HCT116 (cell line): ENCODE results near the gene HOXD8. TPM values are rescaled to one million over a fixed set of nuclear protein-coding genes. Genes with fewer than 3 reads are reported as not detected.

Source experiments
- ATAC-seq: fragments of 200-7000 bp; cut with Tn5 transposase; 2 replicates; pipeline ENCODE4 v1.9.1; 2020; ENCODE audit warnings: mild to moderate bottlenecking, moderate library complexity
- BruUV-seq: library from RNA; stranded (reverse); fragments of 400-500 nt; replicated peaks from 2 replicates; lab custom pipeline; 2021; lab: Mats Ljungman, UMichigan
- CTCF ChIA-PET: fragments of 300-600 bp; sonication (Branson Sonifier 250); formaldehyde crosslinking; loops from one replicate; lab custom pipeline; 2021; ENCODE audit warnings: antibody characterized with exemption; lab: Charles Lee
- POLR2A ChIA-PET: fragments of 300-600, 350-600 bp; sonication (Branson Sonifier 250); formaldehyde crosslinking; loops from one replicate; lab custom pipeline; 2021; ENCODE audit warnings: antibody characterized with exemption; lab: Charles Lee
- RAD21 ChIA-PET, 2 experiments: fragments of 300-600 bp; sonication (Branson Sonifier 250); formaldehyde crosslinking; loops; one replicate each; lab custom pipeline; 2023; ENCODE audit warnings: low total read pairs in 2 of 2; ENCODE audit not compliant: uncharacterized antibody in 2 of 2, unreplicated experiment in 2 of 2, low non-redundant PET in 1 of 2; lab: Charles Lee
- DNase-seq: peaks from one replicate; pipeline ENCODE4 v3.0.0-alpha.2; 2010; ENCODE audit warnings: low read depth, low spot score
- H2AFZ ChIP-seq: fragments of 200-600 bp; shearing (Covaris generic), sonication (generic); 2 replicates; pipeline ENCODE4 v1.6.1; 2017; ENCODE audit warnings: low read depth, mixed run types, mixed read lengths, antibody characterized with exemption, low read length; ENCODE audit not compliant: poor library complexity, severe bottlenecking
- H3K27ac ChIP-seq: 2 replicates; pipeline ENCODE4 v1.5.1; 2012; ENCODE audit warnings: low read depth, low read length
- H3K27me3 ChIP-seq: fragments of 200-600 bp; sonication (generic); 2 replicates; pipeline ENCODE4 v1.6.1; 2016; ENCODE audit warnings: mixed run types, low read length, mixed read lengths; ENCODE audit not compliant: insufficient read depth
- H3K36me3 ChIP-seq, 2 experiments: fragments of 200-500 bp in 1 of 2; fragments of 200-600 bp in 1 of 2; sonication (Bioruptor generic) in 1 of 2; sonication (generic) in 1 of 2; 2 replicates each; pipeline versions ENCODE4 v1.5.1 to v1.6.1; 2014 to 2016; ENCODE audit warnings: low read length in 2 of 2, inconsistent platforms in 1 of 2, mixed read lengths in 1 of 2, mixed run types in 1 of 2; ENCODE audit not compliant: insufficient read depth in 2 of 2, control insufficient read depth in 1 of 2
- H3K4me1 ChIP-seq, 2 experiments: fragments of 200-600 bp in 1 of 2; sonication (generic) in 1 of 2; 2 replicates each; pipeline versions ENCODE4 v1.5.1 to v1.6.1; 2012 to 2017; ENCODE audit warnings: low read length in 2 of 2, inconsistent platforms in 1 of 2, mild to moderate bottlenecking in 1 of 2, mixed read lengths in 1 of 2, mixed run types in 1 of 2, moderate library complexity in 1 of 2; ENCODE audit not compliant: insufficient read depth in 2 of 2, control insufficient read depth in 1 of 2
- H3K4me2 ChIP-seq: fragments of 200-600 bp; sonication (generic); 2 replicates; pipeline ENCODE4 v1.6.1; 2017; ENCODE audit warnings: mixed run types, low read length, mixed read lengths
- H3K4me3 ChIP-seq, 2 experiments: fragments of 200-600 bp in 1 of 2; sonication (generic) in 1 of 2; replicated peaks in 1 of 2; 2 replicates each; pipeline ENCODE4 v1.5.1; 2011 to 2016; ENCODE audit warnings: low read length in 2 of 2, control low read depth in 1 of 2, low read depth in 1 of 2, mild to moderate bottlenecking in 1 of 2, mixed read lengths in 1 of 2, mixed run types in 1 of 2
- H3K79me2 ChIP-seq: fragments of 200-600 bp; sonication (generic); 2 replicates; pipeline ENCODE4 v1.6.1; 2017; ENCODE audit warnings: mild to moderate bottlenecking, mixed run types, low read length, moderate library complexity, mixed read lengths; ENCODE audit not compliant: insufficient read depth
- H3K9ac ChIP-seq: fragments of 200-600 bp; sonication (generic); 2 replicates; pipeline ENCODE4 v1.6.1; 2016; ENCODE audit warnings: low read length, mixed read lengths
- H3K9me2 ChIP-seq: fragments of 200-600 bp; sonication (generic), shearing (Covaris generic); 2 replicates; pipeline ENCODE4 v1.6.1; 2017; ENCODE audit warnings: mixed run types, mild to moderate bottlenecking, moderate library complexity; ENCODE audit not compliant: insufficient read depth
- H3K9me3 ChIP-seq, 2 experiments: fragments of 200-500 bp in 1 of 2; fragments of 200-600 bp in 1 of 2; sonication (Bioruptor generic) in 1 of 2; sonication (generic) in 1 of 2; 2 replicates each; pipeline ENCODE4 v1.6.1; 2014 to 2017; ENCODE audit warnings: low read length in 2 of 2, mixed read lengths in 2 of 2, inconsistent platforms in 1 of 2, low read depth in 1 of 2, mild to moderate bottlenecking in 1 of 2, mixed run types in 1 of 2, moderate library complexity in 1 of 2; ENCODE audit not compliant: control insufficient read depth in 1 of 2, insufficient read depth in 1 of 2
- H4K20me1 ChIP-seq: fragments of 200-600 bp; sonication (generic), shearing (Covaris generic); 2 replicates; pipeline ENCODE4 v1.6.1; 2017; ENCODE audit warnings: mixed run types, mild to moderate bottlenecking, moderate library complexity; ENCODE audit not compliant: insufficient read depth
- CEBPB ChIP-seq: IDR thresholded peaks from 2 replicates; pipeline ENCODE4 v1.6.1; 2012; ENCODE audit warnings: low read depth
- ELF1 ChIP-seq: IDR thresholded peaks from 2 replicates; pipeline ENCODE4 v1.6.1; 2012; ENCODE audit warnings: low read depth, borderline replicate concordance
- EZH2 ChIP-seq: fragments of 200-600 bp; sonication (generic); IDR thresholded peaks from 2 replicates; pipeline ENCODE4 v1.6.1; 2017; ENCODE audit warnings: antibody characterized with exemption, mixed run types
- FOSL1 ChIP-seq: IDR thresholded peaks from 2 replicates; pipeline ENCODE4 v1.6.1; 2012; ENCODE audit warnings: low read depth
- JUND ChIP-seq: IDR thresholded peaks from 2 replicates; pipeline ENCODE4 v1.6.1; 2012
- POLR2A ChIP-seq: IDR thresholded peaks from 2 replicates; pipeline ENCODE4 v1.7.0; 2011; ENCODE audit warnings: borderline replicate concordance; ENCODE audit not compliant: insufficient read depth, insufficient read length; ENCODE audit errors: extremely low read depth
- POLR2AphosphoS5 ChIP-seq: IDR thresholded peaks from 2 replicates; pipeline ENCODE4 v1.6.1; 2011; ENCODE audit warnings: mild to moderate bottlenecking, low read depth, low read length, moderate library complexity
- SP1 ChIP-seq: IDR thresholded peaks from 2 replicates; pipeline ENCODE4 v1.6.1; 2012; ENCODE audit warnings: low read depth
- SRF ChIP-seq: IDR thresholded peaks from 2 replicates; pipeline ENCODE4 v1.6.1; 2012; ENCODE audit warnings: low read depth
- TCF7L2 ChIP-seq: IDR thresholded peaks from 2 replicates; pipeline ENCODE4 v1.7.0; 2011; ENCODE audit warnings: borderline replicate concordance, inconsistent platforms; ENCODE audit not compliant: insufficient read depth, insufficient read length; ENCODE audit errors: extremely low read depth
- ZFX ChIP-seq: fragments of 450-650 bp; IDR thresholded peaks from 2 replicates; pipeline ENCODE4 v1.6.1; 2017
- ZNF274 ChIP-seq: fragments of 200-500 bp; sonication (Bioruptor generic); IDR thresholded peaks from 2 replicates; pipeline ENCODE4 v1.6.1; 2014; ENCODE audit warnings: mild to moderate bottlenecking, low read depth, low read length, inconsistent platforms
- intact Hi-C: fragments of 100-400 bp; cut with micrococcal nuclease; formaldehyde crosslinking; loops from 2 replicates; pipeline ENCODE4 v1.10.0; 2022
- total RNA-seq: library from RNA; stranded (reverse); gene quantifications from one replicate; pipeline ENCODE4 v1.2.1, GENCODE V29; 2021; ENCODE audit not compliant: unreplicated experiment
- TF ChIP-seq, protein P1 (sequence below): IDR thresholded peaks from 2 replicates; pipeline ENCODE4 v1.6.1; 2012

The HOXD8 gene
- total RNA-seq, 1 experiment from 2014 or later: 6.0 TPM

DNA sequence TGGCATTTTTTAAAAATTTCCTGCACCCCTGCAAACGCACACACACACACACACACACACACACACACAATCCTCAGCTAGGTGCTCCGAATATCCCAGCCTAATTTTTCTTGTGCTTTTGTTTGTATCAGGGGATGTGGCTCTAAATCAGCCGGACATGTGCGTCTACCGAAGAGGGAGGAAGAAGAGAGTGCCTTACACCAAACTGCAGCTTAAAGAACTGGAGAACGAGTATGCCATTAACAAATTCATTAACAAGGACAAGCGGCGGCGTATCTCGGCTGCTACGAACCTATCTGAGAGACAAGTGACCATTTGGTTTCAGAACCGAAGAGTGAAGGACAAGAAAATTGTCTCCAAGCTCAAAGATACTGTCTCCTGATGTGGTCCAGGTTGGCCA is 35.2 kb upstream of the HOXD8 start:
- H2AFZ ChIP-seq: no peak overlapping the region
- POLR2A ChIA-PET: no interaction called here
- BruUV-seq: no TSS peak
- no peak overlapping the region for H3K27ac ChIP-seq
- no peak for DNase-seq
- no peak overlapping the region for H3K9ac ChIP-seq
- H3K79me2 ChIP-seq: no peaks in the 10 kb centered on the region
- H3K9me3 ChIP-seq: no peaks in the 10 kb centered on the region
- RAD21 ChIA-PET: no interaction called here
- no peaks in the 10 kb centered on the region for H3K27me3 ChIP-seq
- peaks cover 5 to 18% of the 10 kb centered on the region in 2 experiments; a peak in 3 of 4 replicates for H3K4me1 ChIP-seq
- no peaks in the 10 kb centered on the region for H3K9me2 ChIP-seq
- H4K20me1 ChIP-seq: no peaks in the 10 kb centered on the region
- ATAC-seq: no peak
- CTCF ChIA-PET: no interaction called here
- H3K36me3 ChIP-seq: no peaks in the 10 kb centered on the region
- intact Hi-C loops: no loop called here
- no peak overlapping the region for H3K4me3 ChIP-seq
- TF ChIP-seq JUND (no peak), ZFX (no peak), ZNF274 (no peak), ELF1 (no peak), TCF7L2 (no peak), EZH2 (no peak), FOSL1 (no peak)
- TF ChIP-seq, protein P1, sequence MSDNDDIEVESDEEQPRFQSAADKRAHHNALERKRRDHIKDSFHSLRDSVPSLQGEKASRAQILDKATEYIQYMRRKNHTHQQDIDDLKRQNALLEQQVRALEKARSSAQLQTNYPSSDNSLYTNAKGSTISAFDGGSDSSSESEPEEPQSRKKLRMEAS: no peak
- H3K4me2 ChIP-seq: no peak overlapping the region

DNA sequence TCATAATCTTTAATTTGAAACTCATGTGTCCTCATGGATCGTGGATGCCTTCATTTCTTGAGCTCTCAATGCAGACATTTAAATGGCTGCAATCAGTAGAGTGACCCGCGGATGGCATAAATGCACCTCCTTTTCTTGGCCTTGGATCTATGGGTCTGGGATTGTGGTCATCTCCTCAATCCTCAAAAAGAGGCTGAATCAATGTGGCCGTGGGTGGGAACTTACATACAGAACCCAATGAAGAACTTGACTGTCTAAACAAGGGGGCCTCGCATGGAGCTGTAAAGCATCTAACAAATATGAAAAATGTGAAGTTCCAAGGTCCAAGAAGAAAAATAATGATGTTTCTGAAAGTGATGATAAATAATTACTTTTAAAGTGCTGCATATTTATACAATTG is 34.1 kb upstream of the HOXD8 start:
- H3K4me1 ChIP-seq: peaks cover 5 to 18% of the 10 kb centered on the region in 2 experiments; a peak in 3 of 4 replicates
- ChIA-PET POLR2A (no interaction called here), RAD21 (no interaction called here), CTCF (interaction anchor here (1.2 to 2.0 kb wide), 2 partner anchors 766 to 1065 kb away, joined by 3 to 9 read pairs; no protein-coding TSS in a partner anchor)
- no peaks in the 10 kb centered on the region for H3K79me2 ChIP-seq
- no peak overlapping the region for H2AFZ ChIP-seq
- no TSS peak for BruUV-seq
- no peak overlapping the region for H3K4me3 ChIP-seq
- no peak for DNase-seq
- H4K20me1 ChIP-seq: no peaks in the 10 kb centered on the region
- no peaks in the 10 kb centered on the region for H3K9me2 ChIP-seq
- H3K27ac ChIP-seq: no peak overlapping the region
- TF ChIP-seq CEBPB: no peak
- no peak for TF ChIP-seq POLR2A
- no peak for TF ChIP-seq ZFX
- TF ChIP-seq ELF1: no peak
- no peak for TF ChIP-seq TCF7L2
- TF ChIP-seq SRF: no peak
- no peak for TF ChIP-seq SP1
- no peak for TF ChIP-seq POLR2AphosphoS5
- H3K9me3 ChIP-seq: no peaks in the 10 kb centered on the region
- intact Hi-C loops: loop anchor here (5.0 kb wide), 1 partner anchor 1323 kb away; no protein-coding TSS in a partner anchor
- H3K9ac ChIP-seq: no peak overlapping the region
- ATAC-seq: no peak
- H3K36me3 ChIP-seq: no peaks in the 10 kb centered on the region
- no peak overlapping the region for H3K4me2 ChIP-seq
- no peaks in the 10 kb centered on the region for H3K27me3 ChIP-seq
